Femur (tissue), 1 donor: Measurements from ENCODE around the gene ANXA8.

Source experiments
- DNase-seq: peaks from one replicate; pipeline ENCODE4 v3.0.0-alpha.2; 2017

Gene ANXA8

DNA sequence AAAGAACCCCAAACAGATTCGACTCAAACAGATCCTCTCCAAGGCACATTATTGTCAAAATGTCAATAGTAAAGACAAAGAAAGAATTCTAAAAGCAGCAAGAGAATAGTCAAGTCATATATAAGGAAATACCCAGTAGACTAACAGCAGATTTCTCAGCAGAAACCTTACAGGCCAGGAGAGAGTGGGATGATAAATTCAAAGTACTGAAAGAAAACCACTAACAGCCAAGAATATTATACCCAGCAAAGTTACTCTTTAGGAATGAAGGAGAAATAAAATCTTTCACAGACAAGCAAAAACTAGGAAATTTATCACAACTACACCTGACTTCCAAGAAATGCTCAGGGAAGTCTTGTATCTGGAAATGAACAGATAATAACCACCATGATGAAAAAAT, 38.2 kb downstream of the ANXA8 start:
- DNase-seq = no peak

DNA sequence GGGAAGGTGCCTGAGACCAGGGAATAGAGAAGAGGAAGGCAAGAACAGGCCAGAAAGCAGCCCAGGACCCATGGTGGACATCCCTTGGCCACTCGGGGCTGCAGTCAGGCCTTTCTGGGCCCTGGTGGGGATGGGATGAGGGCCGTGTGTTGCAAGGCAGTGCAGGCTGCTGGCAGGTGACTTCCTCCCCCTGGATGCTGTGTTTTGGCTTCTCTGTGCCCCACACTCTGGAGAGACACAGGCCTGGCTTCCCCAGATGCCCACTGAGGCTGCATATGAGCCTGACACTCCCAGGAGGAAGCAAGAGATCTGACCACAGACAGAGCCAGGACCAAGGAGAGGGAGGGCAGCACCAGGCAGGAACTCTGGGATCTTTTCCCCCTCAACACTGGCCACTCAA, 39.9 kb downstream of the ANXA8 start:
- DNase-seq = no peak

GRCh38 chr10:47443145-47443544, 40.8 kb downstream of the ANXA8 start:
- no peak for DNase-seq

GRCh38 chr10:47442351-47442750, 41.6 kb downstream of the ANXA8 start:
- no peak for DNase-seq

DNA sequence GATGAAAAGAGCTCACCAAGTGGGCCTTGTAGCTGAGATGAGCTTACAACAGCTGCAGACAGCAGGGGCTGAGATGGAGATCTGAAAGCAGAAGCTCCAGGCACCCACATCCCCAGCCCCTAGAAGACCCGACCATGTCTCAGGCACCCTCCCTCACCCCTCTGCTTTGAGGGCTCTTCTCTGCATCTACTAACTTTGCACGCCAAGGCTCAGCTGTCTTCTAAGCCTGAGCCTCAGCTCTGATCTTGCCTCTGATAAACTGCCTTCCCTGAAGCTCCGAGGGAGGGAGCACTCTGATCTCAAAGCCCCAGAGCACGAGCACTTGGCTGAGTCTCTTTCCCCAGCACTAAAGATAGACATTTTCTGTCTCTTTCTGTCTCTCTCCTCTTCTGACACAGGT, 42.0 kb downstream of the ANXA8 start:
- no peak for DNase-seq

DNA sequence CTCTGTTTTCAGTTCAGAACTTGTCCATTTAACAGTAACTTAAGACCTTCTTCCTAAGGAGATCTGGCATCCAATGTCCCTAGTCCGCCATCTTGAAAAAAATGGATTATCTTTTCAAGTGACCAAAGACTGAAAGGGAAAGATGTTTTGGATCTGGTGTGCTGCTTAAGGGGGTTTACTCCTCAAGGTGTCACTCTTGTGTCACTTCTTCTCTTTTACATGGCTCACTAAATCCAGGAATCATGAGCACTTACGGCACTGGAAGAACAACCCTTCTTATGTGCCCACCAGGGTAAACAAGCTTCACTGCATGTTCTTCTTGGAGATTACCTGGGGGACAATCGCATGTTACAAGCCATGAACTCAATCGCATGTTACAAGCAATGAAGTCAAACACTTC, 43.7 kb downstream of the ANXA8 start:
- no peak for DNase-seq

GRCh38 chr10:47438857-47439474, 44.9 kb downstream of the ANXA8 start:
- DNase-seq = no peak

DNA sequence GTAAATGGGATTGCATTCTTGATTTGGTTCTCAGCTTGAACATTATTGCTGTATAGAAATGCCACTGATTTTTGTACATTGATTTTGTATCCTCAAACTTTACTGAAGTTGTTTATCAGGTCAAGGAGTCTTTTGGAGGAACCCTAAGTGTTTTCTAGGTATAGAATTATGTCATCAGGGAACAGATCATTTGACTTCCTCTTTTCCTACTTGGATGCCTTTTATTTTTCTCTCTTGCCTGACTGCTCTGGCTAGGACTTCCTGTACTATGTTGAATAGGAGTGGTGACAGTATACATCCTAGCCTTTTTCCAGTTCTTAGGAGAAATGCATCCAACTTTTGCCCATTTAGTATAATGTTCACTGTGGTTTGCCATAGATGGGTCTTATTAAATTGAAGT, 48.8 kb downstream of the ANXA8 start:
- DNase-seq = no peak

DNA sequence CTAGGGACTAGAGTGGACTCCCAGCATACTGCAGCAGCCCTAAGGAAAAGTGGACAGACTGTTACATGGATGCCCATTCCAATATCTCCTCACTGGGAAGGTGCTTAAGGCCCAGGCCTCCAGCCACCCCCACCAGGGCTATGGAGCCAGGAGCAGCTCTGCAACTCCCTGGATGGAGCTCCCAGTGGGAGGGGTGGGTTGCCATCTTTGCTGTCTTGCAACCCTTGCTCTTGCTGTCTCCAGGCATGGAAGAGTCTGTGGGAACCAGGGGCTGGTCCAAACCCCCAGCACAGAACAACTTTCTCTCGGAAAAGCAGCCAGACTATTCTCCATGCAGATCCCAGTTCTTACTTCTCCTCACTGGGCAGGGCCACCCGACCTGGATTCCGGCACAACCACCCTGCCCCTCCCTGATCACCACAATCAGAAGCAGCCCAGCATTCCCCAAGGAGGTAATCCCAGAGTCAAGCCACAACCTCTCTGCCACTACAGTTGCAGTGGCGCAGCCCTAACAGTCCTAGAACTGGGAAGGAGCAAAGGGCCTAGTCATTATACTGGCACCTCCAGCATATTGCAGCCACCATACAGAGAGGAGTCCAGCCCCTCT, 58.0 kb downstream of the ANXA8 start:
- DNase-seq = no peak

DNA sequence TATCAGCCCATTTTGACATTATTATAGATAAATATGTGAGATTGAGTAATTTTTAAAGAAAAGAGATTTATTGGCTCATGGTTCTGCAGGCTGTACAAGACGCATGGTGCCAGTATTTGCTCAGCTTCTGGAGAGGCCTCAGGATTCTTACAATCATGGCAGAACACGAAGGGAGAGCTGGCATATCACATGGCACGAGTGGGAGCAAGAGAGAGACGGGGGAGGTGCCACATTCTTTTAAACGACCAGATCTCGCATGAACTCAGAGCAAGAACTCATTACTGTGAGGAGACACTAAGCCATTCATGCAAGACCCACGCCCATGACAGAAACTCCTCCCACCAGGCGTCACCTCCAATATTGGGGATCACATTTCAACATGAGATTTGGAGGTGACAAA, 59.7 kb downstream of the ANXA8 start:
- DNase-seq = no peak

DNA sequence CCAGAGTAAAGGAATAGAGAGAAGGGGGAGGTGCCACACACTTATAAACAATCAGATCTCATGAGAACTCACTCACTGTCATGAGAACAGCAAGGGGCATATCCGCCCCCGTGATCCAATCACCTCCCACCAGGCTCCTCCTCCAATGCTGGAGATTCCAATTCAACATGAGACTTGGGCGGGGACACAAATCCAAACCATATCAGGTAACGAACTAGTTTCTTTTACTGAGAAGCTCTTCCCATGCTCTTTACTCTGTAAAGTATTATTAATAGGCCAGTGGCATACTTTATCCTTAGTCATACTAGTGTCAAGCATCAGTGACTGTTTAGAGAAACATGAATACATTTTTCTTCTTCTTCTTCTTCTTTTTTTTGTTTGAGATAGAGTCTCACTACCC, 60.4 kb downstream of the ANXA8 start:
- no peak for DNase-seq

DNA sequence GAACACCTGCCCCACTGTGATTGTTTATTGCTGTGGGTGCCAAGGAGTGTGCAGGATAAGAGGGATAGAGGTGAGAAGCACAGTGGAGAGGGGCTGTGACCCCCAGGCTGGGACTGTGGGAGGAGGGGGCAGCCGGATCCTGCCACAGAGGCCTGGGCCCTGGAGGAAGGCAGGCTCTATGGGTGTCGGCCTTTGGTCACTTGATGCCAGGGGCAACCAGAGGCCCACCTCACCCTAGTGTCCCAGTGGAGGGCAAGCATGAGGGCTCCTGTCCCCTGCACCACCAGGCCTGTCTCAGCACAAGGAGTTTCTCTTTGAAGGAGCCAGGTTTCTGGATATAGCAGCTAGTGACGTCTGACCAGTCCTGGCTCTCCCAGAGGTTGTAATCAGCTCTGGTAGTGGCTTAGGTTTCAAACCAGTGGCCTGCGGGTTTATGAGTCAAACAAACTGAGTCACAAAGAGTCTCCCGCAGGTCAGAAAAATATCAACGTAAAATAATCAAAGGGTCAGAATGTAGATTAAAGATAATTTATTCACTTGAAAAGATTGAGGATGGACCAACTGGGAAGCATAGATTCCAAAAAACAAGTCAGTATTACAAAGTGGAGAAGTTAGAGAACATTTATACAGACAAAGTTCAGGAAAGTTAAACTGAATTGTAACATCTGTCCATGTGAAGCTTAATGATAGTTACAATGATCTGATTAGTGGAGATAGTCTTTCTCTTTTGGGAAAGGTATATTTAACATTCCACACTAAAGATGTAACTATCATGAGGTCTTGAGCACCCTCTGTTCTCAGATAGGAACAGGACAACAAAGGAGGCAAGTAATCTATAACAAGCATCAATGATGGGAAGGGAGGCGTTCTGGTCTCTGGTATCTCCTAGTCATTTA, 62.6 kb downstream of the ANXA8 start:
- DNase-seq = no peak

DNA sequence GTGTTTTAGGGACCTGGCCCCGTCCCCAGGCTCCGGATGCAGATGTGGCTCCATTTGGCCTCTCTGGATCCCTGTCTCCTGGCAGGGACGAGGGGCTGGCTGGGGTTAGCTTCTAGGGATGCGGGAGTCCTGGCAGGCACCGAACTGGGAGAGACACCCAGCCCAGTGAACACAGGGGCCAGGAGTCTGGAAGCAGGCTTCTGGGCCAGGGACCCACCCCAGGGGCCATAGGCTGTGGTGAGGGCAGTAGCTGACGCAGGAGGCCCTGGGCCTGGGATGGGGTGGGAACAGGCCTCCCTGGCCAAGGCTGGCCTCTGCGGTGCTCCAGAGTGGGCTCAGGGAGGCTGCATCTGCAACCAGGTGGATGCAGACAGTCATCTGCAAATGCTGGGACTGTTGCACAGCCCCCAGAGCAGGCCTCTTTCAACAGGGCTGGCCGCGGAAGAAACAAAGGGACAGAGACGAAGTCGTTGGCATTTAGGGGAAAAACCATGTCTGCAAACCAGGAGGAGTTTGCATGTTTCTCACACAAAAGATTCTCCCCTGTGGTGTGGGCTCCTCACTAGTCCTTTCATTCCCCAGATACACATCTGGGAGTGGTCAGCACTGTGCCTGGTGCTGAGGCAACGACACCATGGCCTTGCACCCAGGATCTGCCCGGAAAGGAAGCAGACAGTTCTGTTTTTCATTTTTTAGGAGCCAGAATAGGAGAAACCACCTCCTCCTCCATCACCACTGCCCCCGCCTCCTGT, 63.4 kb downstream of the ANXA8 start:
- DNase-seq = no peak

DNA sequence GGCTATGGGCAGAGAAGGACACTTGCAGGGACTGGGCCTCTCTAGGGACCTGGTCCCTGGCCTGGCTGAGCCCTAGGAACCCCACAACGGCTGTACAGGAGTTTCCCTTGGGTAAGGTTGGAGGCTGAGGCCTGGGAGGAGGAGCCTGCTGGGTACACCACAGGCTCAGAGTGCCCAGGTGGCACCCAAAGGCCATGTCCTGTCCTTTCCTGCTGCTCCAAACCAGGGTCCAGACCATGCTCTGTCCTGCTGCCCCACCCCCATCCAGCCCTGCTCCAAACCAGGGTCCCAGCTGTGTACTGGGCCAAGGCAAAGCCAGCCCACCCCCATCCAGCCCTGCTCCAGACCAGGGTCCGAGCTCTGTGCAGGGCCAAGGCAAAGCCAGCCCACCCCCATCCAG, 64.5 kb downstream of the ANXA8 start:
- no peak for DNase-seq

DNA sequence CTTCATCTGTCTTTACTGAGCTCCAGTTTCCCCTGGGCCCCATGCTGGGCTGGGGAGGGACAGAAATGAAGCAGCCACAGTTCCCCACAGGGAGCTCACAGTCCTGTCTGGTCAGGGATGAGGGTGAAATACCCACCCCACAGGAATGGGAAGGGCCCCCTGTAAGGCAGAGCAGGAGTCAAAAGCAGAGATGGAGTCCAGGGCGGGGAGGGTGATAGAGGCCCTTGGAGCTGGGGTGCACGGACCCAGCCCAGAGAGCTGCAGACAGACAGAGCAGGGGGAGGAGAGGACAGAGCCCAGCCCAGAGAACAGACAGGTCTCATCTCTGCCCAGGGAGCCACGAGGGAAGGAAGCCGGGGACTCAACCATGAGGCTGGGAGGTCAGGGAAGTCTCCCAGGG, 64.9 kb downstream of the ANXA8 start:
- no peak for DNase-seq

GRCh38 chr10:47418321-47418720, 65.6 kb downstream of the ANXA8 start:
- DNase-seq = no peak
